Pulmonary artery endothelial cell (primary cell): ENCODE measurements around the gene CYTH2. TPM values are rescaled to one million over a fixed set of nuclear protein-coding genes. Genes with fewer than 3 reads are reported as not detected.
"Not testable (repeated sequence)": the region's sequence is repeated elsewhere in the genome, so short reads cannot be mapped to it uniquely, and the experiment has no call there.

Experiments used
- DNase-seq: peaks from one replicate; pipeline ENCODE4 v3.0.0-alpha.2; 2011; ENCODE audit warnings: low read depth, low spot score
- total RNA-seq: library from RNA; depleted of rRNA; stranded (reverse); fragments of >200 nt; gene quantifications from 2 replicates; pipeline ENCODE4 v1.2.3, GENCODE V29; 2014

The CYTH2 gene
- total RNA-seq, 1 donor from 2014 or later = 58.2 TPM

DNA sequence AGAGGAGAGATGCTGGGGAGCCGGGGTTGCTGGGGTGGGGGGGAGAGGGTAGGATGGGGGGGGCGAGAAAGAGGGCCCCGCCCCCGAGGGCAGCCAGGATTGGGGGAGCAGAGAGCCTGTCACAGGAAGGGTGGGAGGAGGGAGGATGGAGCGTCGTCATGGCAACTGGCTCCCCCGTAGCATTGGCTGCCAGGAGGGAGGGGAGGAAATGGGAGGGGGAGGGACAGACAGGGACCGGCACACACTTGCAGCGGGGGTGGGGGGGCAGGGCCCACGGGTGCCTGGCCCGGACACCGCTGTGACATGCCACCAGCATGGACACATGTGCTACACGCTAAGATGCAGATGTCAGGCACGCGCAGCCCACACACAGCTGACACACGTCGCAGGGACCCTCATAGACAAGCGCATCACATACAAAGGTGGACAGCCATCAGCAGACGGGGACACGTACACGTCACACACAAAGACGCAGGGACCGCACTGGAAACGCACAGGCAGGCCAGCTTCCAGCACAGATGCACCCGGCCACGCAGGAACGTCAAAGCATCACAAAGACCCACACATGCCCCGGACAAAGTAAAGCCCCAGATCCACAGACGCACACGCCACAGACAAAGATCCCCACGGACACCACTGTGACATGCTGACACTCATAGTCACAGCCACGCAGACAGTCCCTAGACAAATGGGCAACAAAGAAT, 42.8 kb downstream of the CYTH2 start, which contains the start of gene LMTK3:
TSS of gene LMTK3 (minus strand) at position 36 of the 704 bp plus-strand sequence. CDS start 259 bp downstream, outside the sequence.
- no peak for DNase-seq

DNA sequence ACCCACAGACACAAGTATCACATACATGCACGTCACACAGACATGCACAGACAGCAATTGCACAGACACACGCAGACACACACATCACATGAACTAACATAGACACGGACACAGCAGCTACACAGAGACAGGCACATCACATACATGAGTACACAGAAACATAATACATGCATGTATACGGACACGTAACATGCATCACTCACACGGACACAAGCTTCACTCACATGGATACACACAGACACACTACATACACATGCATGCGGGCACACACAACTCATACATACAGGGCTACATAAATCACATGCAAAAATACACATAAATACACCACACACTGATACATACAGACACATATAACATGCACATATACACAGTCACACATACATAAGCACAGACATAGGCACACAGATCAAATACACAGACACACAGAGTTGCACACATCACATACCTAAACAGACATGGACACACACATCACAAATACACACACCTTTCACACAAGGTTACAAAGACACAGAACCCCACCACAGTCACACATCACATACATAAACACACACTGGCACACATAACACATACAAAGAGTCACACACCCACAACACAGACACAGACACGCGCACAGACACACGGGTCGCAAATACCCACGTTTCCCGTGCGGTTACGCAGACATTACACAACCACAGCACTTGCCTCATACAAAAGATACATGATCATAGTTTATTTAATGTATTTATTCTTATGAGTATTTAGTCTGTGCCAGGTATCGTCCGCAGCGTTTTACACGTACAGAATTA, 43.5 kb downstream of the CYTH2 start:
- no peak for DNase-seq

DNA sequence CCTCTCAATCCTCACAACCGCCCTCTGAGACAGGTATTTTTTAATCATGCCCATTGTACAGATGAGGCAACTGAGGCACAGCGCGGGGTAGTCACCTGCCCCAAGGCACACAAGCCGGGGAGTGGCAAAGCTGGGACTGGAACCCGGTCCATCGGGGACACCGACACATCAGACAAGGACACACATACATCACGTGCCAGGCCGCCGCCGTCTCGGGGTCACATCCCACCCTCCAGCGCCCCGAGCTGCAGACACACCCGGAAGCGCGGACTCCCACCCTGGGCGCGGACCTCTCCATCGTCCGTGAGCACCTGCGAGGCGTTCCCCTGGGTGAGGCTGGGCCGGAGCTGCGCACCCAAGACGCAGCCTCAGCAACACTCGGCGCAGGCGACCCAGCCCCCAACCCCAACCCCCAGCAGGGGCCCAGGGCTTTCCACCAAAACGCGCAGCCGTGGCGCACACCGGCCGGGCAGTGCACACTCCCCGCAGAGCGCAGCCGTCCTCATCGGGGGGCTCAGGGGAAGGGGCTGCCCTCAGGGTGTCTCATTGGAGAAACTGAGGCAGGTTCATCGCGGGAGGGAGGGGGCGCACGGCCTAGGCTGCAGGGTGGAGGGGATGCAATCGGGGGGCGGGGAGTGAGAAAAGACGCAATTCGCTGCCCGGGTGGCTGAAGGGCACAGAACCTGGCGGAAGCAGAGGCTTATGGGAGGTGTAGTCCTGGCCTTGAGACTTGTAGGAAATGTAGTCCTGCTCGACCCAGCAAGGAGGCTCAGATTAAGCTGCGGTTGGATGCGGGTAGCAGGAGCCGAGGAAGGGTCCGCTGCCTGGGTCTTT, 44.3 kb downstream of the CYTH2 start:
- no peak for DNase-seq

DNA sequence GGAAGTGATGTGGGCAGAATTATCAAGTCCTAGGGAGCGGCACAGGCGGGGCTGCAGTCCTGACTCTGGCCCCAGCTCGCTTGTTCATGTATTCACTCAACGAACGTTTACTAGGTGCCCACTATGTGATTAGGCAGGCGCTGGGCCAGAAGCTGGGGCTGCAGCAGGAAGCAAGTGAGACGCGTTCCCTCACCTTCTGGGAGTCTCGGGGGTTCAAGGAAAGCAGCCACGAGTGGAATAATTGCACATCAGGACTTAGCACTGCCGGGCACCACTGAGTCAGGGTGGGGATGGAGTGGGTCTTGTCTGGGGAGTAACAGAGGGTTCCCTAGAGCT, 44.9 kb downstream of the CYTH2 start:
- no peak for DNase-seq

DNA sequence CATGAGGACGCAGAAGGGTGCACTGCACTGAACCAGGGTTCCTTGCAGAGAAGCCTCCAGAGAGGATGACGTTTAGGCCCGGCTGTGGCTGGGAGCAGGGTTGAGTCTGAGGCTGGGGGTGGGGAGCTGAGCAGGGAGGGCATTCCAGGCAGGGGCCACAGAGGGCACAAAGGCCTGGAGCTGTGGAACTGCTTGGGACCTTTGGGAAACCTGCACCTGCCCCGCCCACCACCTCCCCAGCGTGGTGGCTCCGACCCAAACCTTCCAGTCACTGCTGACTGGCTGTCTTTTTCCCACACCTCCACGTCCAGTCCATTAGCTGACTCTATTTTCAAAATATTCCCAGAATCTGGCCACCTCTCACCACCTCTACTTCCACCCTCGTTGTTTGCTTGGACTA, 47.4 kb downstream of the CYTH2 start:
- no peak for DNase-seq

DNA sequence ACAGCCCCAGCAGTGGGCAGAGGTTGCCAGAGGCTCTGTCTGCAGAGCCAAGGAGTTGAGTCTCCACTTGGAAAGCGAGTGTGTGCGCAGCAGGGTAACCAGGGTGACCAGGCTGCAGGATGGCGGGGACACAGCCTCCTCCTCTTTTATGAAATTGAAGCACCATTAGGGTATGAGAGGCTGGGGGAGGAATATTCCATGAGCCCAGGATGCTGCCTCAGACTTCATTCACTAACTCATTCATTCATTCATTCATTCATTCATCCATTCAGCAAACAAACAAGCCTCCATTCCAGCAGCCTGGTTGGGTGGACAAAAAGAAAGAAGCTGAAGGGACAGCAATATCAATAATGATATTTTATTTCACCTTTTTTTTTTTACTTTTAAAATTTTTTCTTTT, 49.0 kb downstream of the CYTH2 start:
- no peak for DNase-seq

DNA sequence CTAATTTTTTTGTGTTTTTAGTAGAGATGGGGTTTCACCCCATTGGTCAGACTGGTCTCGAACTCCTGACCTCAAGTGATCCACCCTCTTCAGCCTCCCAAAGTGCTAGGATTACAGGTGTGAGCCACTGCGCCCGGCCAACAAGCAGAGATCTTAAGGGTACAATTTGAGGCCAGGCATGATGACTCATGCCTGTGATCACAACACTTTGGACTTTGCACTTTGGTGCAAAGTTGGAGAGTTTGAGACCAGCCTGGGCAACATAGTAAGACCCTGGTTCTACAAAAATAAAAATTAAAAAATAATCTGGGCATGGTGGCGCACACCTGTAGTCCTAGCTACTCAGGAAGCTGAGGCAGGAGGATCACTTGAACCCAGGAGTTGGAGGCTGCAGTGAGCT, 50.3 kb downstream of the CYTH2 start:
- not testable (repeated sequence) for DNase-seq

DNA sequence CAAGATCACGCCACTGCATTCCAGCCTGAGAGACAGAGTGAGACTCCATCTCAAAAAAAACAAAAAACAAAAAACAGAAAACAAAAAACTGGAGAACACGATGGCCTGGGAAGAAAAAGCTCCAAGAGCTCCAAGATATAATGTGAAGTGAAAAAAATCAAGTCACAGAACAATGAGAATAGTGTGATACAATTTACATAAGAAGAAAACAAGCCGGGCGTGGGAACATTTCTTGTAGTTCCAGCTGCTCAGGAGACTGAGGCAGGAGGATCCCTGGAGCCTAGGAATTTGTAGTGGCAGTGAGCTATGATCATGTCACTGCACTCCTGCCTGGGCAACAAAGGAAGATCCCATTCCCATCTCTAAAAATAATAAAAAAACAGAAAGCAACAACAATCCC, 51.0 kb downstream of the CYTH2 start:
- DNase-seq = no peak

DNA sequence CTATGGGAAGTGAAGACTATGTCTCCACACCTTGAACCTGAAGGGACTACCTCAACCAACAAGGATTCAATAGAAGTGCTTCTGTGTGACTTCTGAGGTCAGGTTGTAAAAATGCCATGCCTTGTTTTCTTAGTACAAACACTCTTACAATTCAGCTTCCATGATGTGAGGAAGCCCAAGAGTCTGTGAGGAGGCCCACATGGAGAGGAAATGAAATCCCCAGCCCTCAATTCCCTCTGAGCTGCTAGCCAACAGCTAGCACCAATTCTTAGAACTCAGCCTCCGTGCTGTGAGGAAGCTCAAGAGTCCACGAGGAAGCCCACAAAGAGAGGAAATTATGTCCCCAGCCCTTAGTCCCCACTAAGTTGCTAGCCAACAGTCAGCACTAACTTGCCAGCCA, 55.1 kb downstream of the CYTH2 start:
- no peak for DNase-seq

DNA sequence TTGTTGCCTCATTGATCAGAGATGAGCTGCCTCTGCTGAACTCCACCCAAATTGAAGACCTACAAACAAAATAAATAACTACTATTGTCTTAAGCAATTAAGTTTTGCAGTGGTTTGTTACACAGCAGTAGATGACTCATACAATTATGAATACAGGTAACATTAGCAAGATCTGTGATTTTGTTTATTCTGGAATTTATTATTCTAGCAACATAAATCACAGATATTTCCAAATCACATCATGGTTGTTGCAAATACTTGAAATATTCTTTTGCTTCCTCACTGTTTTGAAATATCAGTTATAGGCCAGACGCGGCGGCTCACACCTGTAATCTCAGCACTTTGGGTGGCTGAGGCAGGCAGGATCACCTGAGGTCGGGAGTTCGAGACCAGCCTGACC, 55.6 kb downstream of the CYTH2 start:
- DNase-seq = no peak

DNA sequence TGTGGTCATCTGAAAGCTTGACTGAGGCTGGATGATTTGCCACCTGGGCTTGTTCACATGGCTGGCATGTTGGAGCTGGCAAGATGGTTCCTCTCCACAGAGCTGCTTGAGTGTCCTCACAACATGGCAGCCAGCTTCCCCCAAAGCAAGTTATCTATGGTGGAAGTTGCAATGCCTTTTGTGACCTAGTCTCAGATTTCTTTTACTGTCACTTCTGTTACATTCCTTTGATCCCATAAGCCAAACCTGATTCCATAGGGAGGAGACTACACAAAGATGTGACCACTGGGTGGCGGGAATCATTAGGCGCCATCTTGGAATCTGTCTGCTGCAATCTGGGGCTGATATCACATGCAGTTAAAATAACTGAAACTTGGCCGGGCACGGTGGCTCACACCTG, 60.0 kb downstream of the CYTH2 start:
- no peak for DNase-seq

DNA sequence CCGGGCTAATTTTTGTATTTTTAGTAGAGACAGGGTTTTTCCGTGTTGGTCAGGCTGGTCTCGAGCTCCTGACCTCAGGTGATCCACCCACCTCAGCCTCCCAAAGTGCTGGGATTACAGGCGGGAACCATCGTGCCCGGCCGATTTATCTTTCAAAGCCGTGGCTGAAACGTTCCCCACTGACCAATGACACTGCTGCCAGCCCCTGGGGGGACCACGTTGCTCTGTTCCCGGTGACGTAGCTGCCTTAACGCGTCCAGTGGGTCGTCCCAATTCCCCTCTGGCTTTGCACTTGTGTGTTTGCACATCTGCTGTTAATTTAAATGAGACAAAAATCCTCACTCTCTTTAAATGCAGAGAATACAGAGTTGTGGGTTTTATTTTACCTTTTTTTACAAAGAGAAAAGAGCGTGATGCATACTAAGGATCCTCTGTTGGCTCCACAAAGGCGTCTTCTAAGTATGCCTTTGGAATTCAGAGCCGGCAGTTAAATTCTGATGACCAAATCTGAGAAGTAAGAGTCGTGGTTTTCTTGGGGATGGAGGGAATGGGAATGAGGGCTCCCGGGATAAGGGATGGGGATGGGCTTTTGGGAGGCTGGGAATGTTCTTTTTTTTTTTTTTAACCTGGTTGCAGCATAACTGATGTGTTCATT, 61.0 kb downstream of the CYTH2 start:
- DNase-seq = no peak

DNA sequence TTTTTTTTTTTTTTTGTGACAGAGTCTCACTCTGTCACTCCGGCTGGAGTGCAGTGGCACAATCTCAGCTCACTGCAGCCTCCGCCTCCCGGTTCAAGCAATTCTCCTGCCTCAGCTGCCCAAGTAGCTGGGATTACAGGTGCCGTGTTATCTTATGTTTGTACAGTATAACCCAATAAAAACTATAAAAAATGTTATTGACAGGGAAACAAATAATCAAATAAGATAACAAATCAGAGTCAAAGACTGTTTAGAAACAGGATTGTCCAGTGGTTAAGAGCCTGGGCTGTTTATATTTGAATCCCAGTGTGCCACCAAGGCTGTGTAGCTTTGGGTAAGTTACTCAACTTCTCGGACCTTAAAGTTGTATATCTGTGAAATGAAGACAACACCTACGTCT, 61.6 kb downstream of the CYTH2 start:
- no peak for DNase-seq

Other genes with a start within 250 kb of the CYTH2 start
- gene CARD8, start 213.5 kb upstream of the CYTH2 start, total RNA-seq = 92.5 and 103 TPM in 2 replicates
- 0.66 and 0.81 TPM in 2 replicates for gene ZNF114, start 199.3 kb upstream of the CYTH2 start, total RNA-seq
- gene EMP3, start 143.8 kb upstream of the CYTH2 start, total RNA-seq = 51.2 and 82.6 TPM in 2 replicates
- gene TMEM143, start 105.4 kb upstream of the CYTH2 start, total RNA-seq = 1.5 and 2.7 TPM in 2 replicates
- not detected in 2 replicates for gene SYNGR4, start 105.0 kb upstream of the CYTH2 start, total RNA-seq
- gene KDELR1, start 77.8 kb upstream of the CYTH2 start, total RNA-seq = 45.6 and 47.8 TPM in 2 replicates
- gene GRIN2D, start 75.7 kb upstream of the CYTH2 start, total RNA-seq = 0.39 and 0.40 TPM in 2 replicates
- gene GRWD1, start 23.4 kb upstream of the CYTH2 start, total RNA-seq = 35.5 and 64.0 TPM in 2 replicates
- gene KCNJ14, start 13.8 kb upstream of the CYTH2 start, total RNA-seq = 0.20 and 0.39 TPM in 2 replicates
- under 0.01 and 0.04 TPM in 2 replicates for gene LMTK3, start 42.5 kb downstream of the CYTH2 start, total RNA-seq
- gene SULT2B1, start 82.8 kb downstream of the CYTH2 start, total RNA-seq = 0.07 TPM in 1 of 2 replicates, not detected in the other
- not detected in 2 replicates for gene SPACA4, start 137.4 kb downstream of the CYTH2 start, total RNA-seq
- gene FAM83E, start 145.7 kb downstream of the CYTH2 start, total RNA-seq = 0.73 and 0.99 TPM in 2 replicates
- gene RPL18, start 149.8 kb downstream of the CYTH2 start, total RNA-seq = 1,737 and 2,640 TPM in 2 replicates
- 6.7 and 9.2 TPM in 2 replicates for gene SPHK2, start 150.1 kb downstream of the CYTH2 start, total RNA-seq
- gene DBP, start 168.0 kb downstream of the CYTH2 start, total RNA-seq = 0.85 and 2.2 TPM in 2 replicates
- 2.3 and 3.2 TPM in 2 replicates for gene CA11, start 176.8 kb downstream of the CYTH2 start, total RNA-seq
- 0.07 TPM in 1 of 2 replicates, not detected in the other for gene NTN5, start 203.6 kb downstream of the CYTH2 start, total RNA-seq
- gene FUT2, start 226.6 kb downstream of the CYTH2 start, total RNA-seq = not detected in 2 replicates